Stimulated activated CD4-positive, alpha-beta T cell treated with anti-CD3 and anti-CD28 coated beads, Interleukin-12 subunit alpha, Interleukin-12 subunit beta, amount 100 ng/mL, for 24 hours (primary cell): Measurements from ENCODE around the gene UBE2J2.

ENCODE experiments used
- DNase-seq, 2 experiments: peaks; one replicate each; pipeline ENCODE4 v3.0.0-alpha.2; 2020; ENCODE audit warnings: low read depth in 2 of 2

The UBE2J2 gene

DNA sequence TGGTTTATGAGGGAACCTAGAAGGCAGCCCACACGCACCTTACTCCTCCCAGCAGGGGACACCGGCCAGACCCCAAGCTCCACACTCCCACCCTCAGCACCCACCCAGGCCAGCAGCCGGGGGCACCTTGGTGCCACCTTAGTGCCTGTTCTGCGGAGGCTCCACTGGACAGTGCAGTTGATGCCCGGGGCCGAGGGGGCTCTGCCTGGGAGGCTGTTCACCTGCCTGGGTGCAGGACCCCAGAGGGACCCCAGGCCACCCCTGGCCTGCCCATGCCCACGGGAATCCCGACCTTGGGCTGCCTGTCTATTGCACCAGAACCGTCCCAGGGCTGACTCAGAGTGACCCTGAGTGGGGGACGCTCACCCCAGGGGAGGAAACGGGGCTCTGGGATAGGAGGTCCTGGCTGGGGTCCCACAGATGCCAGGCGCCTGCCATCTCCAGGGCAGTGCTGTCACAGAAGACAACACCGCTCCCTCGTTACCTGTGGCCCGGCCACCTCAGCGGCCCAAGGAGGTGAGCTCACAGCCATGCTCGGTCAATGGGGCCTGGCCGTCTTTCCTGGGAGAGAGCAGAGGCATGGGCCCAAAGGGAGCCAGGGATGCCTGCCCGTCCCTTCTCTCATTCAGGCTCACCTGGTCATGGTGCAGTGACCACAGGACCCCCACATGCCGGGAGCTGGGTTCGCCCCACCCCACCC, 7.3 kb upstream of the UBE2J2 start:
- DNase-seq = no peak

DNA sequence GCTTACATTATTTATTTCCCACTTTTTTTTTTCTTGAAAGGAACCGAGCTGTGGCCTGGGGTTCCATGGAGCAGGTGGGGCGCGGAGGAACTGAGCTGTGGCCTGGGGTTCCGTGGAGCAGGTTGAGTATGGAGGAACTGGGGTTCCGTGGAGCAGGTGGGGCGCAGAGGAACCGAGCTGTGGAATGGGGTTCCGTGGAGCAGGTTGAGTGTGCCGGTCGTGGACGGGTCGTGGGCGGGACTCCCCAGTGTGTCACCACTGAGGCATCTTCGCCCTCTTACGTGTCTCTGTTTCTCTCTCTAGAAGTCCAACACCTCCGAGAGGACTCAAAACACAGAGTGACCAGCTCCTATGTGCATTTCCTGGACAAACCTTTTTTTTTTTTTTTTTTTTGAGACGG, 5.4 kb upstream of the UBE2J2 start:
- DNase-seq = no peak

DNA sequence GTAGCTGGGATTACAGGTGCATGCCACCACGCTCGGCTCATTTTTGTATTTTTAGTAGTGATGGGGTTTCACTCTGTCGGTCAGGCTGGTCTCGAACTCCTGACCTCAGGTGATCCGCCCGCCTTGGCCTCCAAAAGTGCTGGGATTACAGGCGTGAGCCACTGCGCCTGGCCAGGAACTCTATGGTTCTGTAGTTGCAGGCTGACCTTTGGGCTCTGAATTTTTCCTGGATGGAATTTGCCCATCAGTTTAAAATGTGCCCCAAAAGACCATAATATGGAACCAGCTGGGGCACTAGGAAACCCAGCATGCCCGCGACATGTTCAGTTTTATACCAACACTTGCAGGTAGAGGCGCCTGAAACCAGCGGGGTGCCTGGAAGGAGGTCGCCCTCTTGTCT, 5.0 kb upstream of the UBE2J2 start:
- DNase-seq = no peak

DNA sequence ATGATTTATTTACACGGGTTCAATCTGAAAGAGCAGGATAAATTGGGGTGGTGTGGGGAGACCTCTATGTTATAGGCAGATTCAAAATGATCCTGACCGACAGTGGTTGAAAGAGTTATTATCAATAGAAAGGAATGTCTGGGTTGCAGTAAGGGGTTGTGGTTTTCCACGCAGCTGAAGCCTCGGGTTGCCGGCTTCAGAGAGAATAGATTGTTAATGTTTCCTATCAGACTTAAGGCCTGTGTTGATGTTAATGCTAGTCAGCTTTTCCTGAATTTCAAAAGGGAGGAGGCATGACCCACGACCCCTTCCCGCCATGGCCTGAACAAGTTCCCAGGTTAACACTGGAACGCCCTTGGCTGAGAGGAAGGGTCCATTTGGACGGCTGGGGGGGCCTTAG, 2.2 kb upstream of the UBE2J2 start:
- DNase-seq = no peak

DNA sequence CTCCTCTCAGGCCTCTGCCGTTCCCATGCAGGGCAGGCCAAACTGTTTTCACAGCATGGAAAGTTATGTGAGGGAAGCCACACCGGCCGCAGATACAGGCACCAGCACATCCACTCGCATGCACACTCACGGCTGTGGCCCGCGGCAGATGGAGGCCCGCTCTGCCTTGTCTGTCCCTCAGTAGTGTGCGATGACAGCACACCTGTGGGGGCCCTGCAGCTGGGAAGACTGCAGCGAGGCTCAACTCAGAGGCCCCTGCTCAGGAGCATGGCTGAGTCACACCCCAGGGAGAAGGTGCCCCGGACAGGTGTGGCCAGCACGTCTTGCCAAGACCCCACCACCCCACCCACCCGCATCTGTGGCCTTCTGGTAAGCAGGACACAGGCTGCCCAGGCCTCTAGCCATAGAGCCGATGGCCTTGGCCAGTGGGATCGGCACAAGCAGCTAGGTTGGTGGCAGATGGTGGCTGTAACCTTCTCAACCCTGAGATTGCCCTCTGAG, 1.3 kb upstream of the UBE2J2 start:
- DNase-seq = no peak

DNA sequence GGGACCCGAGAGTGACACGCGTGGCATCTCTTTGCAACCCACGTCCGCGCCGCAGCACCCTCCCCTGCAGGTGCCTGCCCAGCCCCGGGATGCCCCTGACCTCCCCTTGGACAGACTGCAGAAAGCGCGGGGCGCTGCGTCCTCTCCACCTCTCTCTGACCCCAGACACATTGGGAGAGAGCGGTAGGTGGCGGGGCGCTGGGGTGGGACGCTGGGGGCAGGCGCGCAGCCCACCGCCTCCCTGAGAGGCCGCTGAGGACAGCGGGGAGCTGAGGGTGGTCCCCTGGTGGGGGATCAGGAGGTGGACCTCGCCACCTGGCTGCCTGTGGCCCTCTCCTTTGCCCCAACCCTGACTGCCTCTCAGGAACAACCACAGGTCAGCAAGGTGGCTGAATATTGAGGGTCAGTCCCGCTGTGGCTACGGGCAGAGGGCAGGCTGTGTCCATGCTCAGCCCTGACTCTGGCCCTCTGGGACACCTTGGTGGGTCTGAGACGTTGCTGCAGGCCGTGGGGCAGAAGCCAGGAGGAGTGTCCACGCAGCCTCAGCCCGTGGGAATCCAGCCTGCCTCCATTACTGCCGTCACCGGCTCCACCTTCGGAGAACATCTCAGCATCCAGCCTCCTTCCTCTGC, 761 bp upstream of the UBE2J2 start:
- DNase-seq = no peak

DNA sequence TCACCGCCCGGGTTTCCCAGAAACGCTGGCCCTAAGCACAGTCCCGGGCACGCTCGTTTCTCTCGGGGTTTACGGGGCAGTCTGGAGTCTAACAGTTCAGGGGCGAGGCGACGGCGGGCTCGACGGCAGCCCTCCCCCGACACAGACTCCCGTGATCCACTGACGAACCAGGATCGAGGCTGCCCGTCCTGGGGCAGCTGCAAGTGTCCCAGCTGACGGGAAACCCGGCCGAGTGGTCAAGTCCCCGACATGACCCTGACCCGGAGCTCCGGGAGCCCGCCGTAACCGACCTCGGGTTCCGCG, 494 bp downstream of the UBE2J2 start:
- no peak for DNase-seq

DNA sequence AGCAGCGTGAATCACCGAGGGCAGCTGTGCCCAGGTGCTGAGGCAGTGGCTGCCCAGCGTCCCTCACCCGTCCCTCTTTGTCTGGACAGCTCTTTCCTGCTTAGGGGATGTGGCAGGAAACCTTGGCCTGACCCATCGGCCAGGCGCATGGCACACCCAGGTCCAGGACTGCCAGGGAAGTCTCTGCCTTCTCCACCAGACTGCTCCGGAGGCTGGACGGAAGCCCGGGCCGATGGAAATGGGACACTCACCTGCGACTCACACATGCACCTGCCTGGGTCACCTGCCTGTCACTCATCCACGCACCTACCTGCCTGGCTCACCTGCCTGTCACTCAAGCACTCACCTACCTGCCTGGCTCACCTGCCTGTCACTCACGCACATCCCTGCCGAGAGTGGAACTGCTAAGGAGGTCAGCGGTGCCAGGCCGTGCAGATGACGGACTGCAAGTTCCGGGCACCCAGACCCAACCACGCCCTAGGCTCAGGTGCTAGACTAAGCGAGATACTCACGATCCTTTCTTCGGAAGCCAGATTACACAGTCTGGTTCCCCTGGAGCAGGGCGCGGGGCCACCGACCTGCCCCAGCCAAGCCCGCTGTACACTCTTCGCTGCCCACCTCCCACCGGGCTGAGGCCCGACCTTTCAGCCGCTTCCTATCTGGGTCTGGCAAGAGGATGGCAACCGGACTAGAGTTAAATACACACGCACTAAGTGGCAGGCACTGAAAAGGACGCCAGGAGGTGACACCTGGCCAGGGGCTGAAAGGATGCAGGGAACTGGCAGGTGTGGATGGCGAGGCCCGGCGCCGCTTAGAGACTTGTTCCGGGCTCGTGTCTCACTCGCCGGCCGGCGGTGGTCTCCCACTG, 1.1 kb downstream of the UBE2J2 start:
- DNase-seq = no peak

DNA sequence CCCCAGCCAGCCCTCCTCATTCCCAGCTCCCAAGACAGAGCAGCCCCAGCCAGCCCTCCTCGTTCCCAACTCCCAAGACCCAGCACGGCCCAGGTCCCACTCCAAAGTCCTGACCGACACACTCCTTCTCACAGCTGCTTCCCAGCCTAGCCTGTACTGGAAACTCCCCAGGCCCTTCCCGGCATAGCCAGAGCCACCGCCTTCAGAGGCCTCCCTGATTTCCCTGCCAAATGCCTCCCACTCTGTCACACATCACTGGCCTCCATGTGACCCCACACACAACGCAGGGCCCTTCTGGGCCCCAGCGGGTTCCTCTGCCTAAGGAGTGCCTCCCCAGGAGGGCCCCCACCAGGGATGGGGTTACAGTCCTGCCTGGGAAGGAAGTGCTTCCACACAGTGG, 2.8 kb downstream of the UBE2J2 start:
- no peak for DNase-seq

DNA sequence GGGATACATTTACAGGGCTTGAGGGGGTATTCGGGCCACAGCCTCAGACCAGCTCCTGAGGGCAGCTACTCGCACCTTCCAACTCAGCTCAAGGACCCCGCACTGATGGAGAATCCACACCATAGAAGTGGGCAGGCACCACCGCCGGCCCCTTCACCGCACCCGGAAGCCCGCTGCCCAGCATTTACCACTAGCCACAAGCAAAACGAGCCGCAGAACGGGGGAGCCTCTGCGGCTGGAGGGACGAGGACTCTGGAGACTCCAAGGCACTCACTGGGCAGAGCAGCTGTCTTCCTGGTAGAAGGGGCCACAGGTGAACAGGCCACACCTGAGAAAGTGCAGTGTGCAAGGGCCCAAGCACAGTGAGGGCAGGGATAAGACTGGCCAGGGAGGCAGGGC, 5.4 kb downstream of the UBE2J2 start:
- no peak for DNase-seq

DNA sequence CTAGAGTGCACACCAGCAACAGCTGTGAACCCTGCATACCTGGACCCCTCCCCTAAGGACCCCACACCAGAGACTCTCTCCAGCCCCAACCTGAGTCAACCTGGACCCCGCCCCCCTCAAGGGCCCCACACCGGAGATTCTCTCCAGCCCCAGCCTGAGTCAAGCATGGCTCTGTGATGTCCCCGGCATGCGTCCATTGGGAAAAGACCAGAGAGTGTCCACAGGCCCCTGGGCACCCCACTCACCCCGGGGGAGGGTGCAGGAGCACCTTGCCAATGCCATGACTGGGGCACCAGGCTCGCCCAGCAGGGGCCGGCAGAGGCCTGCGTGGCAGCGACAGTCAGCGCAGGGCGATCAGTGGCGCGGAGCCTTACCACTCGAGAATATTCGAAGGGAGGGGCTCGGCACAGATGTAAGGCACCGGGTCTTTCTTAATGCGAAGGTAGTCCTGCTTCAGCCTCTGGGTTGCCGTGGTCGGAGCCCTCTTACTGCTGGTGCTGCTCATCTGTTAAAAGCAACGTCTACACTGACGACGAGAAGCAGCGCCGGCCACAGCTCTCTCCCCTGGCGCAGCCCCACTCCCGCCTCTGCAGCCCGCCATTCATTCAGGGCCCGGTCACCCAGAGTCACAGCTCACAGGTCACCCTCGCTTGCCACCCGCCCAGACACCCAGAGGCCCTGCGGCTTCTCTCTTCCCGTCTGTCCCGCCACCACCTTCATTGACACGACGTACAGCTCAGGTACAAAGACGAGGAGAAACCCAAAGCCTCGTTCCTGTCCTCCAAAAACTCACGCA, 6.0 kb downstream of the UBE2J2 start:
- DNase-seq = no peak

DNA sequence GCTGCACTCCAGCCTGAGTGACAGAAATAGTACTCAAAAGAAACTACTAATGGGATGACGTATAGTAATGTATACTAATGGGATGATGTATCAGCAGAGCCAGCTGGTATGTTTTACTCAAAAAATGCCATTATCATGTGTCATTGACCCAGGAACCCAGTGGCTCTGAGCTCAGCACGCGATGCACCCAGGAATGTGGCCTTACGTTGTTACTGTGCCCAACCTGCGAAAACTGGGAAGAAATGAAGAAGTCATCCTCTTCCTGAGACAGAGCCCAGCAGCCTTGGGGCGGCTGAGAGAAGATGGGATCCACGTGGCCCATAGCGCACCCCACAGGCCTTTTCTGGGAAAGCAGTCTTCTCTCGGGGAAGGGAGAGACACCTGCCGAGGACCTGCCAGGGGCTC, 8.8 kb downstream of the UBE2J2 start:
- no peak for DNase-seq

DNA sequence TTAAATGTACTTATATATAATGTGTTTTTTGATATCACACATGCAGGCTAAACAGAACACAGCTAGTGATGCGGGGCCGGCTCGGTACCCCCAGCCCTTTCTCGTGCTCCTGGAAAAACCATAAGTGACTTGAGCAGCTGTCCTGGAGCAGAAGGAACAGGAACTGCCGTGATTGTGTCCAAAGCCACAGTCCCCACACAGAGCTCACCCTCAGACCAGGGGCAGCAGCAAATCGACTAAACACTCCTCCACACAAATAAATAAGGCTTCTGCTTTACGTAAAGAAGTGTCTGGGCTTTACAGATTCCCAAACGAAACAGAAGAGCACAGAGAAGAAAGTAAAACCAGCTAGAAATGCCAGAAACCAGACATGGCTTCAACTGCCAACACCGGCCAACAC, 9.6 kb downstream of the UBE2J2 start:
- DNase-seq = no peak

DNA sequence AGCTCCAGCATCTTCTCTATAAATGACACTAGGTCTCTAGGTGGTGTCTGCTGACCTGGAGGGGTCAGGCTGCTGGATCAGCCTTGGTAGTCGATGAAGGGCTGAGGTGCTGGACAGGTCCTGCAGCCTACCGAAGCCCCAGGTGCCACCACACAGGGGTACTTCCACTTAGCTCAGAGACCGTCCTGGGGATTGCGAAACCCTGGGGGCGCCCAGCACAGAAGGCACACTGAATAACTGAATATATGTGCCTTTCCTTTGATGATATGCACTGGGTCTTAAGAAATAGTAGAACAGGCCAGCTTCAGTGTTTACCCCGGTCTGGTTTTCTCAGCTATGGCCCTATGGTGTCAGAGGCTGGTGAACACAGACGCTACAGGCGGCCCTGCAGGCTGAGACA, 10.9 kb downstream of the UBE2J2 start:
- no peak for DNase-seq

DNA sequence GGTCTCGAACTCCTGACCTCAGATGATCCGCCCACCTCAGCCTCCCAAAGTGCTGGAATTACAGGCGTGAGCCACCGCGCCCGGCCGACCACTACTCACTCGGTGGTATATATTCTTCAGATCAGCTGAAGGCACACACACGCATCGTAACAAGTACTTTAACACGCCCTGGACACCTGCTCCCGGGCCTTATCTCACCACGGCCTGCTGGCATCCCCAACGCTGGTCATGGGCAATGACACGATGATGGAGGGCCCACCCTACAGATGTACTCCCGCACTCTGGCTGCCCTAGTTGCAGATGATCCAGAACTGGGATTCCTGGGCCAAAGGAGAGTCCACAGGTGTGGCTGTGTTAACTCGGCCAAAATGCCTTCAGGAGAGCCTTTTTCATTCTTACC, 11.6 kb downstream of the UBE2J2 start:
- no peak for DNase-seq

DNA sequence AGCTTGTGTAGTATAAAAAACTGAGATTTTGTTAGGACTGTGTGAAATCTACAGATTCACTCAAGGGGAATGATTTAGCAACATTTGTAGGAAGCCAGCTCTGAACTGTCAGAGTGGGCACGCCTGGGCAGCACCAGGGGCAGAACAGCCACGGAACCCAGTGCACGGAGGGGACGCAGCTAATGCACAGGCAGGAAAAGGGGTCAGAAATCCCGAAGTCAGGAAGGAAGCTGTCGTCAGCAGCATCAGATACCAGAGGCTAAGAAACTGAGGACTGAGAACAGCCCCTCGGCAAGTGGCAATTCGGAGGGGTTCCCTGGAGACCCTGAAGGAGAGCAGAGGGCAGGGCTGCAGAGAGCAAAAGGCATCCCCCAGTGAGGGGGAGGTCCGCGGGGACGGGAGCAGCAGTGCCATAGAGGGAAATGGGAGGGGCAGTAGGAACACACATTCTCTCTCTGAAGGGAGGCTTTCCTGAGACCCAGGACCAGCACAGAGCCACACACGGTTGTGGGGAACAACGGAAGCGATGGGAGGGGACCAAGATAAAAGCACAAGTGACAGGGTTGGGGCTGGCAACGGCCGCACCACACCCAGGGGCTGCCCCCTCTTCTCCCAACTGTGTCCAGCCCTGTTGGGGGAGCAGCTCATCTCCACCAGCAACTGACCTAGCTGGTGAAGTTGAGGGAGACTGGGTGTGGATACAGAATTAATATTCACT, 12.7 kb downstream of the UBE2J2 start:
- no peak for DNase-seq

DNA sequence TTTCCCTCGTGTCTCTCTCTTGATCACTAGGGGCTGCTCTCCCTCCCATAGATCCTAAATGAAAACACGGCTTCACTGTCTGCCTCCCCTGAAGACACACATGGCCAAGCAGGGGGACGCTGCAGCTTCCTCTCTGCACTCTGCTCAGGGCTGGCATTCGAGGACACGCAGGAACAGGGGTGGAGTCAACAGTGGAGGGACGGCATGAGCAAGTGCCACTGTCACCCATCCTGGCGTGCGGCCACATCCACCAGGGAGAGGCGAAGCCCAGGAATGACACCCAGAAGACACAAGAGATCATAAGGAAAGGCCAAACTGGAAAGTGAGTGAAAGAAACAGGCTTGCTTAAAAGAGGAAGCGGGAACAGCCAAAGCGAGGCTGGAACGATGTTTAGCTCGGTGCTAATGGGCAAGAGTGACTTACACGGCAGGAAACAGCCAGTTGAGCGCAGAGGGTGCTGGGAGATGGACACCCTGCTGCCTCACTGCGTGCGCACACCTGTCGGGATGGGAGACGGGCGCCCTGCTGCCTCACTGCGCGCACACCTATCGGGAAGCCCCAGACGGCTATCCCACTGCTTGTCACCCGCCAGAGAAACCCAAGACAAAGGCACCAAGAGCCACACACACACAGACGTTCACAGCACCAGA, 13.6 kb downstream of the UBE2J2 start:
- DNase-seq = no peak

DNA sequence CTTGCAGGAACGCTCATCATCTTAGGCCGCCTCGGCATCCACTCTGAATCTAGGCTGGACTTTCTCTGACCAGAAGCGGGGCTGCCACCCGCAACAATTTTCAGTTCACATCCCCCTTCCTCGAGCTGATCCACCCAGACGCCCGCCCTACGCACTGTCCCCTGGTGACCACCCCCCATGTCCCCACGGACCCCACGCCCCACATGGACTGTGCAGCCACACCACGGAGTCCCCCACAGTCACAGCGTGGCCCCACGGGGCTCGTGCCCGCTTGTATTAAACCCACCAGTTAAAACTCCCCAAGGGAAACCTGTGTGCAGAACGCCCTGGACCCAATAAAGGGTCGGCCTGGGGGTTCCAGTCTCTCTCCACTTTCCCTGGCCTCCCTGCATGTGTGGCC, 14.1 kb downstream of the UBE2J2 start:
- no peak for DNase-seq

DNA sequence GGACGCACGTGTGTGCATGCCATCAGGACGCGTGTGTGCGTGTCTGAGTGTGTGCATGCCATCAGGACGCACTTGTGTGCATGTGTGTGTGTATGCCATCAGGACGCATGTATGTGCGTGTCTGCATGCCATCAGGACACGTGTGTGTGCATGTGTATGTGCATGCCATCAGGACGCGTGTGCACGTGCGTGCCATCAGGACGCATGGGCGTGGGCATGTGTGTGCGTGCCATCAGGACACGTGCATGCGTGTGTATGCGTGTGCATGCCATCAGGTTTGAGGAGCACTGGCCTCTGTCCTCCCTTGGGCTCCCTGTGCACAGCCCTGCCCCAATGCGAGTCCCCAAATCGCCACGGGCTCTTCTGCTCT, 14.6 kb downstream of the UBE2J2 start:
- no peak for DNase-seq

DNA sequence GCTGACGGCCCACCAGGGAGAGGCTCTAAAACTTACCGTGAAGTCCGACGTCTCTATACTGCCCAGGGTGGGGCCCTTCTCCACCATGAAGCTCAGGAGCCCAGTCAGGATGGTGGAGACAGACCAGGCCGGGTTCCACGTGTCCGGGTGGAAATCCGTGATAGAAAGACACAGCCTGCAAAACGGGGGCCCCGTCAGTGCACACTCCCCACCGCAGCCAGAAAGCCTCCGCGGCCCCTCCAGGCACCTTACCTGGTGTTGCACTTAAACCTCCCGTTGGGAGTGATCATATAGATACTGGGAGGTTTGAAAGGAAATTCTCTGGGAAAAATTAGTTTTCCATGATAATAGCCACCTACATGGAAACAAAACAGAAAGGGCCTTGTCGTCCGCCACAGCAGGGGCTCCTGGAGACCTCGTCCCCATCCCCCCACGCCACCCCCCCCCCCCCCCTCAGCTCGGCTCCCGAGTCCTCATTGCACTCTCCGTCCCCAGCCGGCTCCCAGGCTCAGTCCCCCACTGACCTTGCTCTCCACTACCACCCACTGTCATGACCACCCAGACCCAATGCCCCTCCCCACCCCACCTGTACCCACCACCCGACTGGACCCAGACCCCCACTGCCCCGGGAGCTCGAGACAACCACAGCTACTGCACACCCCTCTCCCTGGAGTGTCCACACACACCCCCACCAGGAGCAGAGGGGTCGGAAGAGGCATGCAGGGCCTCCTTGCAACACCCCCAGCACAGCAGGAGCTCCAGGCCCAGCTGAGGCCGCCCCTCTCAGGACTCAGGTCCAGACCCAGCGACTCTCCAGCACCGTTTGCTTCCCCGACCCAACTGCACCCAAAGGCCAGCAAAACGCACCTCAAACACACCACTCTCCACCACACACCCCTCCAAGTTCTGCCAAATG, 16.4 kb downstream of the UBE2J2 start:
- no peak for DNase-seq
